Activated naive CD4-positive, alpha-beta T cell treated with anti-CD3 and anti-CD28 coated beads, Interleukin-2, amount 50 U/mL, for 72 hours (primary cell): ENCODE data around the gene C19orf85. TPM values are rescaled to one million over a fixed set of nuclear protein-coding genes. Genes with fewer than 3 reads are reported as not detected.
"Not testable (repeated sequence)": the region's sequence is repeated elsewhere in the genome, so short reads cannot be mapped to it uniquely, and the experiment has no call there.

ENCODE experiments used
- ATAC-seq, 2 donors: fragments of 150-1000 bp; cut with Tn5 transposase; 2 replicates each; pipeline ENCODE4 v1.10.0; 2021; ENCODE audit warnings: mild to moderate bottlenecking in 2 of 2, moderate library complexity in 2 of 2
- DNase-seq, 2 donors: peaks; one replicate each; pipeline ENCODE4 v3.0.0; 2021 to 2022; ENCODE audit warnings: low spot score in 2 of 2
- H3K27ac Mint-ChIP-seq, 2 donors: one replicate each; pipeline ENCODE4 v1.8.0; 2022; ENCODE audit warnings: mild to moderate bottlenecking in 2 of 2, mixed read lengths in 2 of 2
- H3K36me3 Mint-ChIP-seq, 2 donors: one replicate each; pipeline ENCODE4 v1.8.0; 2022; ENCODE audit warnings: mixed read lengths in 2 of 2
- H3K9me3 Mint-ChIP-seq, 2 donors: one replicate each; pipeline ENCODE4 v1.8.0; 2022; ENCODE audit warnings: mixed read lengths in 2 of 2
- total RNA-seq, 2 donors: library from RNA; stranded (reverse); gene quantifications; one replicate each; pipeline ENCODE4 v1.2.3, GENCODE V29; 2022

C19orf85 gene
- total RNA-seq, 2 donors from 2014 or later: not detected

GRCh38 chr19:55441319-55441691, 23.2 kb downstream of the C19orf85 start:
- ATAC-seq (no peak), DNase-seq (no peak)
- Mint-ChIP-seq H3K27ac (no peak overlapping the region), H3K9me3 (no peaks in the 10 kb centered on the region), H3K36me3 (peaks cover 7 to 11% of the 10 kb centered on the region in 2 donors)

DNA sequence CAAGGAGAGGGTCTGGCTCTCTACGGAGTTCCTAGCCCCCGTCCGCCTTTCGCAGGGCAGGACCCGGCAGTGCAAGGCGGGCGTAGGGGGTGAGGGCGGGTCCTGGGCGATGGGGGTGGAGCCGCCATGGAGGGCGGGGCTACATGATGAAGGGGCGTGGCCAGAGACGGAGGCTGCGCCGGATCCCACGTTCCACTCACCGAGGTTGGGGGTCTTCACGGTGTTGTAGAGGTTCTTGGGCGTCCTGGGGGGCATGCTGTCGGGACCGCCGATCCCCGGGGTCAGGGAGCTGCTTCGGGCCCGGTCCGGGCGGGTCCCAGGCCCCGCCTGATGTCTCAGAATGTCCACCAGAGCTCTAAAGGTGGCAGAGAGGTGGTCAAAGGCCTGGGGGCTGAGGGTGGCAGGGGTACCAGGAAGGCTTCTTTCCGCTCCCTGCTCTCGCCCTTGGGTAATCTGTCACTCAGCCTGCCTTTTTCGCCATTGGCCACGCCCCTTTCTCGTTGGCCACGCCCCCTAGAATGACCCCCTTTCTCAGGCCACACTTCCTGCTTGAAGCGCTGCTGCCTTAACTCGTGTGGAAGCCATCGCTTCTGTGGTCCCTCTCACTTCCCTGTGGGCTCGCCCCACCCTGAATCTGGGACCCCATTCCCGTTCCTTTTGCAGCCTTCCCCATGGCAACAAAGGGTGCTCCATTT, 24.0 kb downstream of the C19orf85 start:
- H3K36me3 Mint-ChIP-seq: peaks cover 7 to 11% of the 10 kb centered on the region in 2 donors
- DNase-seq (no peak), ATAC-seq (peak in 1 of 2 donors; percentile 49)
- no peak overlapping the region for H3K27ac Mint-ChIP-seq
- no peaks in the 10 kb centered on the region for H3K9me3 Mint-ChIP-seq

- ATAC-seq: no peak
Observed at GRCh38 chr19:55439052-55439451, 25.5 kb downstream of the C19orf85 start.

DNA sequence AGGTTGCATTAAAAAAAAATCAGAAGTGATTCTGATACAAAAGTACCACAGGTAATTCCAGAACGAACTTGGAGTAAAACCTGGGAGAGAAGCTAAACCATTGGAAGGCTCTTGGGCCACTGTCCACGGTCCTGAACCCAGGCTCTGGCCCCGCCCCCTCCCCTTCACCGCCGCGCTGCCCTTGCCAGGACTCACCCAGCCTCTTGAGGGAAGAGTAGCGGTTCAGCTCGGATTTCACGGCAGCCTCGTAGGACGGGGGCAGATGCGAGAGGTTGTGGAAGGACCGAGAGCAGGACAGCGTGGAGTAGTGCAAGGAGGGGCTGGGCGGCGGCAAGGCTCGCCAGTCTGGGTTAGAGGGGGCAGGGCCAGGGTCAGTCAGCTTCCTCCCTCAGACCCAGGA, 27.1 kb downstream of the C19orf85 start:
- H3K36me3 Mint-ChIP-seq: peaks cover 7 to 11% of the 10 kb centered on the region in 2 donors
- no peak for DNase-seq
- no peaks in the 10 kb centered on the region for H3K9me3 Mint-ChIP-seq
- ATAC-seq: peak in 1 of 2 donors; percentile 24
- no peak overlapping the region for H3K27ac Mint-ChIP-seq

More at GRCh38 chr19:55439052-55439451, 25.5 kb downstream of the C19orf85 start:
- H3K9me3 Mint-ChIP-seq: no peaks in the 10 kb centered on the region
- no peak for DNase-seq
- no peak overlapping the region for H3K27ac Mint-ChIP-seq
- H3K36me3 Mint-ChIP-seq: peaks cover 7 to 11% of the 10 kb centered on the region in 2 donors

DNA sequence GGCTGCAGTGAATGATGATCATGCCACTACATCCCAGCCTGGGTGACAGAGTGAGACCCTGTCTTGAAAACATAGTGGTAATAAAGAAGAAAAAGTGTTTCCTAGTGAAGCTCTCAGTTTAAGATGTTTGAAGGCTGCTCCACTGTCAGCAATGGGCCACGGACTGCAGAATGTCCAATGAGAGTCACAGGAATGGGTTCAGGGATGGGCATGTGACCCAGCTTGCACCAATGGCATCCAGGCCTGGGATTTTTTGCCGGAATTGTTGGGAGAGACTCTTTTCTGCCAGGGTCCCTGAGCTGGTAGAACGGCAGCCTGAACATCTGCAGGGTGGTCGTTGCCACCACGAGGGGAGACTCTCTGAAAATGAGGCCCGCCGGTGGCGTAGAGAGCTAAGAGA, 27.7 kb downstream of the C19orf85 start:
- DNase-seq: no peak
- H3K27ac Mint-ChIP-seq: no peak overlapping the region
- no peaks in the 10 kb centered on the region for H3K9me3 Mint-ChIP-seq
- no peak for ATAC-seq
- peaks cover 7 to 11% of the 10 kb centered on the region in 2 donors for H3K36me3 Mint-ChIP-seq

DNA sequence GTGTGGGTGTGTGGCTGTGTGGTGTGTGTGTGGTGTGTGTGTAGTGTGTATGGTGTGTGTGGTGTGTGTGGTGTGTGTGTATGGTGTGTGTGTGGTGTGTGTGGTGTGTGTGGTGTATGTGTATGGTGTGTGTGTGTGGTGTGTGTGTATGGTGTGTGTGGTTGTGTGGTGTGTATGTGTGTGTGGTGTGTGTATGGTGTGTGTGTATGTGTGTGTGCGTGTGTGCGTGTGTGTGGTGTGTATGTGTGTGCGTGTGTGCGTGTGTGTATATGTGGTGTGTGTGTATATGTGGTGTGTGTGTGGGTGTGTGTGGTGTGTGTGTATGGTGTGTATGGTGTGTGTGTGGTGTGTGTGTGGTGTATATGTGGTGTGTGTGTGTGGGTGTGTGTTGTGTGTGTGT, 29.5 kb downstream of the C19orf85 start:
- peaks cover 0 to 7% of the 10 kb centered on the region in 2 donors for H3K9me3 Mint-ChIP-seq
- DNase-seq (no peak), ATAC-seq (no peak)
- peaks cover 0 to 9% of the 10 kb centered on the region in 2 donors for H3K36me3 Mint-ChIP-seq
- H3K27ac Mint-ChIP-seq: no peak overlapping the region

DNA sequence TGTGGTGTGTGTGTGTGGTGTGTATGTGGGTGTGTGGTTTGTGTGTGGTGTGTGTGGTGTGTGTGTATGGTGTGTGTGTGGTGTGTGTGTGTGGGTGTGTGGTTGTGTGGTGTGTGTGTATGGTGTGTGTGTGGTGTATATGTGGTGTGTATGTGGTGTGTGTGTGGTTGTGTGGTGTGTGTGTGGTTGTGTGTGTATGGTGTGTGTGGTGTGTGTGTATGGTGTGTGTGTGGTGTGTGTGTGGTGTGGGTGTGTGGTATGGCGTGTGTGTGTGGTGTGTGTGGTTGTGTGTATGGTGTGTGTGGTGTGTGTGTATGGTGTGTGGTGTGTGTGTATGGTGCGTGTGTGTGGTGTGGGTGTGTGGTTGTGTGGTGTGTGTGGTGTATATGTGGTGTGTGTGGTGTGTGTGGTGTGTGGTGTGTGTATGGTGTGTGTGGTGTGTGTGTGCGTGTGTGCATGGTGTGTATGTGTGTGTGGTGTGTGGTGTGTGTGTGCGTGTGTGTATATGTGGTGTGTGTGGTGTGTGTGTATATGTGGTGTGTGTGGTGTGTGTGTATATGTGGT, 30.1 kb downstream of the C19orf85 start:
- ATAC-seq: no peak
- Mint-ChIP-seq H3K36me3 (peaks cover 0 to 9% of the 10 kb centered on the region in 2 donors), H3K27ac (no peak overlapping the region), H3K9me3 (peaks cover 0 to 7% of the 10 kb centered on the region in 2 donors)
- DNase-seq: no peak

- H3K9me3 Mint-ChIP-seq: peaks cover 0 to 7% of the 10 kb centered on the region in 2 donors
- H3K27ac Mint-ChIP-seq: no peak overlapping the region
- peaks cover 0 to 9% of the 10 kb centered on the region in 2 donors for H3K36me3 Mint-ChIP-seq
- no peak for ATAC-seq
- DNase-seq: no peak
Observed at GRCh38 chr19:55433292-55433691, 31.3 kb downstream of the C19orf85 start.

GRCh38 chr19:55432241-55432959, 32.2 kb downstream of the C19orf85 start:
- ATAC-seq: no peak
- no peak for DNase-seq
- Mint-ChIP-seq H3K9me3 (peaks cover 0 to 7% of the 10 kb centered on the region in 2 donors), H3K27ac (no peak overlapping the region), H3K36me3 (peaks cover 0 to 9% of the 10 kb centered on the region in 2 donors)

- no peak for DNase-seq
- Mint-ChIP-seq H3K27ac (no peak overlapping the region), H3K9me3 (peaks cover 0 to 7% of the 10 kb centered on the region in 2 donors), H3K36me3 (peaks cover 0 to 9% of the 10 kb centered on the region in 2 donors)
- ATAC-seq: no peak
Observed at GRCh38 chr19:55431183-55431582, 33.4 kb downstream of the C19orf85 start.

- ATAC-seq (no peak), DNase-seq (no peak)
- Mint-ChIP-seq H3K9me3 (peaks cover 0 to 1% of the 10 kb centered on the region in 2 donors), H3K36me3 (peaks cover 0 to 4% of the 10 kb centered on the region in 2 donors), H3K27ac (no peak overlapping the region)
Observed at GRCh38 chr19:55426042-55426441, 38.5 kb downstream of the C19orf85 start.

DNA sequence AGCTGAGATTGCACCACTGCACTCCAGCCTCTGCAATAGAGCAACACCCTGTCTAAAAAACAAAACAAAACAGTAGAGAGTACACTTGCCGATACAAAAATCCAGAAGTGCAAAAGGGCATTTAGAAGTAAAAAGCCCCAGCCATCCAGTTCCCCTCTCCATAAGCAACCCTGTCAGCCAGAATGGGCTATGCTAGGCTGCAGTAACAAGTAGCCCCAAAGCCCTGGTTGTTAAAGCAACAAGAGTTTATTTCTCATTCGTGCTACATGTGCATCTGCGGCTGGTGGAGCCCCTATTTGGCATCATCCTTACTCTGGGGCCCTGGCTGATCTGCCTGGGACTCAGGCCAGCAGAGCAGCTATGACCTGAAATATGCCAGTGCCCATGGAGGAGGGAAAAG, 40.0 kb downstream of the C19orf85 start:
- no peaks in the 10 kb centered on the region for H3K36me3 Mint-ChIP-seq
- no peak for DNase-seq
- no peak for ATAC-seq
- no peak overlapping the region for H3K27ac Mint-ChIP-seq
- H3K9me3 Mint-ChIP-seq: no peaks in the 10 kb centered on the region

DNA sequence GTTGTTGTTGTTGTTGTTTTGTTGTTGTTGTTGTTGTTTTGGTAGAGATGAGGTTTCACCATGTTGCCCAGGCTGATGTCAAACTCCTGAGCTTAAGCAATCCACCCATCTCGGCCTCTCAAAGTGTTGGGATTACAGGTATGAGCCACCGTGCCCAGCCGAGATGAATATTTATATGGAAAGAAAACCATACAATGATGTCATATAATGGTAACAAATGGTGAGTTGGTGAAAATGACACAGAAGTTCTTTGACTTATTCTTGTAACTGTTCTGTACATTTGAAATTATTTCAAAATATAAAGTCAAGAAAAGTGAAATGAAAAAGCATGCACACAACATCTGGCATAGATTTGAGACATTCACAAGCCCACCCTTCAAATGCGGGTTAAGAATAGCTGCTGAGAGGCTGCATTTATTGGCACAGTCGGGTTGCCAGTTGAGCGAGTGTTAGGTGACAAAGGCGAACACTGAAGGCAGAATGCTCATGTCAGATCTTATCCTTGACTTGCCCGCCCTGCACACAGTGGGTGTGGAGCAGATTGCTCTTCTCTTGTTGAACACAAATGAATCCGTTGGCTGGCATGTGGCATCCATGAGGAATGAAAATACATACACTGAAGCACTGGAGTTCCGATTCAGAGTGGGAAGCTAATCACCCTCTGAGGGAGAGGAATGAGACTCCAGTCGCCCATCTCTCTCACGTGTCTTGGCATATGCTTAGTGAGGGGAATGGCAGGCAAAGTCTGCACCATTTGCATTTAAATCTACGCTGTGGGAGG, 41.1 kb downstream of the C19orf85 start:
- H3K36me3 Mint-ChIP-seq: no peaks in the 10 kb centered on the region
- ATAC-seq (no peak), DNase-seq (no peak)
- no peak overlapping the region for H3K27ac Mint-ChIP-seq
- no peaks in the 10 kb centered on the region for H3K9me3 Mint-ChIP-seq

DNA sequence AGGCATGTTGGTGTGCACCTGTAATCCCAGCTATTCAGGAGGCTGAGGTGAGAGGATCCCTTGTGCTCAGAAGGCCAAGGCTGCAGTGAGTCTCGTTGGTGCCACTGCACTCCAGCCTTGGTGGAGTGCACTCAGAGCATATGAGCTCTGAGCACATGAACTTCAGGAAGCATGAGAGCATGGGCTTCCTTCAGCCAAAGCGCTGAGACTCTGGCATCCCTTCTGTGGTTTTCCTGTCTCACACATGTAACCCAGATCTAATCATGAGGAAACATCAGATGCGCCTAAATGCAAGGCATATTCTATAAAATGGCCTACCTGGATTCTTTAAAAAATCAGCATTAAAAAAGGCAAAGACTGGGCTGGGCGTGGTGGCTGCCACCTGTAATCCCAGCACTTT, 43.3 kb downstream of the C19orf85 start:
- peak in 1 of 2 donors; percentile 44 for ATAC-seq
- H3K9me3 Mint-ChIP-seq, H3K27ac Mint-ChIP-seq, DNase-seq, H3K36me3 Mint-ChIP-seq: not testable (repeated sequence)

GRCh38 chr19:55419624-55420236, 44.8 kb downstream of the C19orf85 start:
- ATAC-seq: no peak
- peak overlapping the region in 1 of 2 donors; percentile 48 for H3K27ac Mint-ChIP-seq

DNA sequence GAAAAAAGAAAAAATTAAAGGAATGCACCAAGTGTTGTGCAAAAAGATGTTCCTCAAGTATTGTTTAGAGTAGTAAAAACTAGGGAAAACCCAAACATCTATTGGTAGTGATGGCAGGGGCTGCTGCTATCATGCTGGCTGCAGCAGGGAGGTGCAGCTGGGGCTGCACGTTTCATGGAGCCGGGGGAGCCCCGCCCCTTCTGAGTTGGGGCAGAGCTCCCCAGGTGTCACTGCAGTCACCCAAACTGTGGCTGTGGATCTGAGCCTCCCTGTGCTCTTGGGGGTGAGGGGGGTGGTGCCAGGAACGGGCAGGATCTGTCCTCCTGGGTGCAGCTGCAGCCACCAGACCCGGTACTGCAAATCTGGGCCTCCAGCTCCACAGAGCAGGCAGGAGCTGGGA, 45.4 kb downstream of the C19orf85 start:
- ATAC-seq (no peak), DNase-seq (no peak)
- no peaks in the 10 kb centered on the region for H3K36me3 Mint-ChIP-seq
- H3K9me3 Mint-ChIP-seq: no peaks in the 10 kb centered on the region
- H3K27ac Mint-ChIP-seq: no peak overlapping the region

More at GRCh38 chr19:55419624-55420236, 44.8 kb downstream of the C19orf85 start:
- Mint-ChIP-seq H3K9me3 (no peaks in the 10 kb centered on the region), H3K36me3 (no peaks in the 10 kb centered on the region)
- no peak for DNase-seq
